ENCODE data around the gene PTPRD.

PTPRD gene

GRCh38 chr9:8611153-8611552 is 2001.6 kb downstream of the PTPRD start:
- TF ChIP-seq POLR2AphosphoS5 (IDR thresholded peaks at IDR 0.05; ENCODE audit: low read depth, low read length) (no peak), TAF1 (IDR thresholded peaks at IDR 0.05; ENCODE audit: borderline replicate concordance, low read depth, low read length) (no peak), POLR2A (IDR thresholded peaks at IDR 0.05; ENCODE audit: low read depth, low read length) (no peak)
- FAIRE-seq (no peak), DNase-seq (ENCODE audit: insufficient read length) (no peak)

GRCh38 chr9:8610256-8610655 is 2002.5 kb downstream of the PTPRD start:
- DNase-seq (ENCODE audit: insufficient read length), result no peak
- FAIRE-seq, result no peak
- TF ChIP-seq POLR2A (IDR thresholded peaks at IDR 0.05; ENCODE audit: low read depth, low read length) (no peak), TAF1 (IDR thresholded peaks at IDR 0.05; ENCODE audit: borderline replicate concordance, low read depth, low read length) (no peak), POLR2AphosphoS5 (IDR thresholded peaks at IDR 0.05; ENCODE audit: low read depth, low read length) (no peak)

- FAIRE-seq (no peak), DNase-seq (ENCODE audit: insufficient read length) (no peak)
- no peak for TF ChIP-seq POLR2AphosphoS5 (IDR thresholded peaks at IDR 0.05; ENCODE audit: low read depth, low read length)
- no peak for TF ChIP-seq POLR2A (IDR thresholded peaks at IDR 0.05; ENCODE audit: low read depth, low read length)
- TF ChIP-seq TAF1 (IDR thresholded peaks at IDR 0.05; ENCODE audit: borderline replicate concordance, low read depth, low read length), result no peak
These were observed 2007.7 kb downstream of the PTPRD start for GRCh38 chr9:8605096-8605495.

GRCh38 chr9:8604201-8604600 is 2008.6 kb downstream of the PTPRD start:
- FAIRE-seq (no peak), DNase-seq (ENCODE audit: insufficient read length) (no peak)
- TF ChIP-seq POLR2A (IDR thresholded peaks at IDR 0.05; ENCODE audit: low read depth, low read length) (no peak), POLR2AphosphoS5 (IDR thresholded peaks at IDR 0.05; ENCODE audit: low read depth, low read length) (no peak), TAF1 (IDR thresholded peaks at IDR 0.05; ENCODE audit: borderline replicate concordance, low read depth, low read length) (no peak)

GRCh38 chr9:8600914-8601680 is 2011.7 kb downstream of the PTPRD start:
- TF ChIP-seq POLR2A (IDR thresholded peaks at IDR 0.05; ENCODE audit: low read depth, low read length) (no peak), POLR2AphosphoS5 (IDR thresholded peaks at IDR 0.05; ENCODE audit: low read depth, low read length) (no peak), TAF1 (IDR thresholded peaks at IDR 0.05; ENCODE audit: borderline replicate concordance, low read depth, low read length) (no peak)
- DNase-seq (ENCODE audit: insufficient read length), result no peak
- no peak for FAIRE-seq

GRCh38 chr9:8599937-8600336 is 2012.9 kb downstream of the PTPRD start:
- DNase-seq (ENCODE audit: insufficient read length), result no peak
- FAIRE-seq, result no peak
- TF ChIP-seq TAF1 (IDR thresholded peaks at IDR 0.05; ENCODE audit: borderline replicate concordance, low read depth, low read length) (no peak), POLR2AphosphoS5 (IDR thresholded peaks at IDR 0.05; ENCODE audit: low read depth, low read length) (no peak), POLR2A (IDR thresholded peaks at IDR 0.05; ENCODE audit: low read depth, low read length) (no peak)

- TF ChIP-seq POLR2AphosphoS5 (IDR thresholded peaks at IDR 0.05; ENCODE audit: low read depth, low read length) (no peak), POLR2A (IDR thresholded peaks at IDR 0.05; ENCODE audit: low read depth, low read length) (no peak), TAF1 (IDR thresholded peaks at IDR 0.05; ENCODE audit: borderline replicate concordance, low read depth, low read length) (no peak)
- DNase-seq (ENCODE audit: insufficient read length) (no peak), FAIRE-seq (no peak)
These were observed 2023.3 kb downstream of the PTPRD start for GRCh38 chr9:8589476-8589875.

- DNase-seq (ENCODE audit: insufficient read length) (no peak), FAIRE-seq (no peak)
- TF ChIP-seq POLR2A (IDR thresholded peaks at IDR 0.05; ENCODE audit: low read depth, low read length), result no peak
- no peak for TF ChIP-seq POLR2AphosphoS5 (IDR thresholded peaks at IDR 0.05; ENCODE audit: low read depth, low read length)
- TF ChIP-seq TAF1 (IDR thresholded peaks at IDR 0.05; ENCODE audit: borderline replicate concordance, low read depth, low read length), result no peak
These were observed 2027.8 kb downstream of the PTPRD start for GRCh38 chr9:8585036-8585435.

- FAIRE-seq, result no peak
- no peak for TF ChIP-seq TAF1 (IDR thresholded peaks at IDR 0.05; ENCODE audit: borderline replicate concordance, low read depth, low read length)
- no peak for TF ChIP-seq POLR2A (IDR thresholded peaks at IDR 0.05; ENCODE audit: low read depth, low read length)
- no peak for TF ChIP-seq POLR2AphosphoS5 (IDR thresholded peaks at IDR 0.05; ENCODE audit: low read depth, low read length)
These were observed 2033.1 kb downstream of the PTPRD start for GRCh38 chr9:8579661-8580060.

GRCh38 chr9:8576741-8577140 is 2036.1 kb downstream of the PTPRD start:
- DNase-seq (ENCODE audit: insufficient read length) (no peak), FAIRE-seq (no peak)
- TF ChIP-seq POLR2A (IDR thresholded peaks at IDR 0.05; ENCODE audit: low read depth, low read length) (no peak), POLR2AphosphoS5 (IDR thresholded peaks at IDR 0.05; ENCODE audit: low read depth, low read length) (no peak)

More at GRCh38 chr9:8579661-8580060, 2033.1 kb downstream of the PTPRD start:
- DNase-seq (ENCODE audit: insufficient read length), result no peak

- DNase-seq (ENCODE audit: insufficient read length) (no peak), FAIRE-seq (no peak)
- TF ChIP-seq POLR2A (IDR thresholded peaks at IDR 0.05; ENCODE audit: low read depth, low read length), result no peak
- no peak for TF ChIP-seq TAF1 (IDR thresholded peaks at IDR 0.05; ENCODE audit: borderline replicate concordance, low read depth, low read length)
- TF ChIP-seq POLR2AphosphoS5 (IDR thresholded peaks at IDR 0.05; ENCODE audit: low read depth, low read length), result no peak
These were observed 2038.0 kb downstream of the PTPRD start for GRCh38 chr9:8574846-8575245.

- no peak for TF ChIP-seq POLR2AphosphoS5 (IDR thresholded peaks at IDR 0.05; ENCODE audit: low read depth, low read length)
- no peak for TF ChIP-seq POLR2A (IDR thresholded peaks at IDR 0.05; ENCODE audit: low read depth, low read length)
- TF ChIP-seq TAF1 (IDR thresholded peaks at IDR 0.05; ENCODE audit: borderline replicate concordance, low read depth, low read length), result no peak
- DNase-seq (ENCODE audit: insufficient read length), result no peak
These were observed 2040.6 kb downstream of the PTPRD start for GRCh38 chr9:8572209-8572608.

More at GRCh38 chr9:8572209-8572608, 2040.6 kb downstream of the PTPRD start:
- FAIRE-seq, result no peak

Data from GM12892 (cell line).